Fibroblast of the aortic adventitia (primary cell): ENCODE results near the gene ST3GAL3. TPM values are rescaled to one million over a fixed set of nuclear protein-coding genes. Genes with fewer than 3 reads are reported as not detected.

Experiments
- DNase-seq: peaks from one replicate; pipeline ENCODE4 v3.0.0-alpha.2; 2010; ENCODE audit warnings: low read depth
- H3K4me3 ChIP-seq: 2 replicates; pipeline ENCODE4 v1.5.1; 2011; ENCODE audit warnings: low read depth, mild to moderate bottlenecking, control low read depth, low read length, moderate library complexity
- total RNA-seq: library from RNA; depleted of rRNA; stranded (reverse); fragments of >200 nt; gene quantifications from 2 replicates; pipeline ENCODE4 v1.2.3, GENCODE V29; 2012; ENCODE audit warnings: low replicate concordance
- TF ChIP-seq, protein P1 (sequence below): IDR thresholded peaks from 2 replicates; pipeline ENCODE4 v1.5.1; 2011; ENCODE audit warnings: mild to moderate bottlenecking, low read length, control low read depth, inconsistent platforms; ENCODE audit not compliant: insufficient read depth

The ST3GAL3 gene
- total RNA-seq, 1 donor = 24.0 TPM

DNA sequence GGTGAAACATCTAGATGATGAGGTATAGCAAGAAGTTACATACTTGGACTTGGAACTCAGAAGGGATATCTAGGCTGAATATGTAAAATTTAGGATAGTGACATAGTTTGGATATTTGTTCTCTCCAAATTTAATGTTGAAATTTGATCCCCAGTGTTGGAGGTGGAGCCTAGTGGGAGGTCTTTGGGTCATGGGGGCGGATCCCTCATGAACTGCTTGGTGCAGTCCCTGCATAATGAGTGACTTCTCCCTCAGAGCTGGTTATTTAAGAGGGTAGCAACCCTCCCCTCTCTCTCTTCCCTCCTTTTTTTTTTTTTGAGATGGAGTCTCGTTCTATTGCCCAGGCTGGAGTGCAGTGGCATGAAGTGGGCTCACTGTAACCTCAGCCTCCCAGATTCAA is 15.5 kb downstream of the ST3GAL3 start:
- H3K4me3 ChIP-seq = no peak overlapping the region
- no peak for DNase-seq
- TF ChIP-seq, protein P1, sequence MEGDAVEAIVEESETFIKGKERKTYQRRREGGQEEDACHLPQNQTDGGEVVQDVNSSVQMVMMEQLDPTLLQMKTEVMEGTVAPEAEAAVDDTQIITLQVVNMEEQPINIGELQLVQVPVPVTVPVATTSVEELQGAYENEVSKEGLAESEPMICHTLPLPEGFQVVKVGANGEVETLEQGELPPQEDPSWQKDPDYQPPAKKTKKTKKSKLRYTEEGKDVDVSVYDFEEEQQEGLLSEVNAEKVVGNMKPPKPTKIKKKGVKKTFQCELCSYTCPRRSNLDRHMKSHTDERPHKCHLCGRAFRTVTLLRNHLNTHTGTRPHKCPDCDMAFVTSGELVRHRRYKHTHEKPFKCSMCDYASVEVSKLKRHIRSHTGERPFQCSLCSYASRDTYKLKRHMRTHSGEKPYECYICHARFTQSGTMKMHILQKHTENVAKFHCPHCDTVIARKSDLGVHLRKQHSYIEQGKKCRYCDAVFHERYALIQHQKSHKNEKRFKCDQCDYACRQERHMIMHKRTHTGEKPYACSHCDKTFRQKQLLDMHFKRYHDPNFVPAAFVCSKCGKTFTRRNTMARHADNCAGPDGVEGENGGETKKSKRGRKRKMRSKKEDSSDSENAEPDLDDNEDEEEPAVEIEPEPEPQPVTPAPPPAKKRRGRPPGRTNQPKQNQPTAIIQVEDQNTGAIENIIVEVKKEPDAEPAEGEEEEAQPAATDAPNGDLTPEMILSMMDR = no peak

DNA sequence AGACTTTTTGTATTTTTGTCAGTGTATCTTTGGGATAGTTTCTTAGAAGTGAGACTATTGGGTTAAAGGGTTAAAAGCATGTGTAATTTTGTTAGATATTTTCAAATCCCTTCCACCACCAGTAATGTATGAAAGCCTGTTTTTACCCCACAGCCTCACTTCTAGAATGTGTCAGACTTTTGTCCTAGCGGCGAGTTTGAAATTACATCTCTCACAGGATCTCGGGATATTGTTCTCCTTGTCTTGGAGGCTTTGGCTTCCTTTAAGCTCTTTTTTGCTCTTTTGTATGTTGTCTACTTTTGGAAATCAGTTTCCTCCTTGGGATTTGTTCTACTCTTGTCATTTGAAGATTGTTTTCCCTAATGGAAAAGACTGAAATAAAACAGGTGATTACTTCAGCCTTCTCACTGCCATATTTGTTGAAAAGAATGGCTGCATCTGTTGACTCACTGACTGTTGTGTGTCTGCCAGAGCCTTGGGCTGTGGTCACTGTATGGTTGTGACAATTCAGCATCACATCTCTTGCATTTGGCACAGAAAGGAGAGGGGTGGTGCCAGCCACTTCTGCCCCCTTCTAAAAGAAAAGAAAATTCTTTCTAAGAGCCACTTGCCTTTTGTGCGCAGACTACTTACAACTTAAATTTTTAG is 22.6 kb downstream of the ST3GAL3 start:
- no peak overlapping the region for H3K4me3 ChIP-seq
- TF ChIP-seq, protein P1 = no peak
- DNase-seq = no peak

DNA sequence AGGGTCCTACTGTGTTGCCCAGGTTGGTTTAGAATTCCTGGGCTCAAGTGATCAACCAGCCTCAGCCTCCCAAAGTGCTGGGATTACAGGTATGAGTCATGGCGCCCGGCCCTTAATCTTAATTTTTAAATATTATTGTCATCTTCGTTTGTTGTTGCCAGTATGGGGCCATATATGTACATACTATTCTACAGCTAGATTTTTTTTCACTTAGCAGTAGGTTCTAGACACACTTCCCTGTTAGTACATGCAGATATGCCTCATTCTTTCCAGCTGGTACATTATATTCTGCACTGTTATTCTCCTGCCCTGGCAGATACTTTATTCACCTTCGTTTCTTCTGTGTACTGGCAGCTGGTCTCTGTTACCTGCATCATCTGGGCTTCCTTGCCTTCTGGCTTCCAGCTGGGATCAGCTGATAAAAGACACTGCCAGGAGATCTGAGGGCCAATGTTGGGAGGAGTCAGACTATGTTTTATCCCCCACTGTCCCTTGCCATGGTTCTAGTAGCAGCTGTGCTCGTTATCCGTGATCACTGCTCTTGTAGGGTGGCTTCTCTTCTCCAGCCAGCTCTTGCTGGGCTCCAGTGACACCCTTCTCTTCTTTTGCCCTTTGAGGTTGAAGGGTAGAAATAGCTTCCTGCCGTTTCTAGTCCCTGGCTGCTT is 24.7 kb downstream of the ST3GAL3 start:
- H3K4me3 ChIP-seq = no peak overlapping the region
- TF ChIP-seq, protein P1 = no peak
- no peak for DNase-seq

DNA sequence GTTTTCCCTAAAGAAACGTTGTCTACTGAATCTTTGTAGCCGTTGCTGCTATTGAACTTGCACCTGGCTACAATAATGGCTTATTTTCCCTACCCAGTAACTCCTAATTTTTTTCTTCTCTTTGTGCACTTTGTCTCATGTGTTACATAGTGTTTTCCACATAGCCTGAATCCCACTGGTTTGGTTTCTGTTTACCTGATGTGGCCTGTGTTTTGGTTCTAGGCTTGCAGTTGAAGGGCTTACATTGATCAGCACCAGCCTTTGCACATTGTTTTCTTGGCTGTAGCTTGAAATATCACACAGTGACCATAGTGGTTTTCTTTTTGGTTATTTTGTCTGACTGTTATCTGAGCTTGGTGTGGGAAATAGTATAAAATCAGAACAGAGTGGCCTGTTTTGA is 29.5 kb downstream of the ST3GAL3 start:
- TF ChIP-seq, protein P1 = no peak
- H3K4me3 ChIP-seq = no peak overlapping the region
- no peak for DNase-seq

DNA sequence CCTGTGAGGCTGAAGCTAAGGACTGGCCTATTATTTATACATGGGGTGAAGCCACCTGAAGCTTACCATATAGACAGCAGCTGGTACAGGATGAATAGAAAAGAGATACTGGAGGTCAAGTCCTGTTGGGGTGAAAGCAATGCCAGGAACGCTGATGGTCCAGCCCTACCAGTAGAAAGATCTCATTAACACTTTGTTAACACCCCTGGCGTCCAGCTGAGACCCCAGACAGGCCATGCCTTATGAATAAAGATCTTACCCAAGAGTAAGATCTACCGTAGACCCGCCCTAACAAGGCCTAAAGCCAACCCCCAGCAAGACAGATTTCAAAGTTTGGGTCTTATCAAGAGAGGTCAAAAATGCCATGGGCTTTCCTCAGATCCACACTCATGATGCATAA is 34.7 kb downstream of the ST3GAL3 start:
- TF ChIP-seq, protein P1 = no peak
- DNase-seq = no peak

DNA sequence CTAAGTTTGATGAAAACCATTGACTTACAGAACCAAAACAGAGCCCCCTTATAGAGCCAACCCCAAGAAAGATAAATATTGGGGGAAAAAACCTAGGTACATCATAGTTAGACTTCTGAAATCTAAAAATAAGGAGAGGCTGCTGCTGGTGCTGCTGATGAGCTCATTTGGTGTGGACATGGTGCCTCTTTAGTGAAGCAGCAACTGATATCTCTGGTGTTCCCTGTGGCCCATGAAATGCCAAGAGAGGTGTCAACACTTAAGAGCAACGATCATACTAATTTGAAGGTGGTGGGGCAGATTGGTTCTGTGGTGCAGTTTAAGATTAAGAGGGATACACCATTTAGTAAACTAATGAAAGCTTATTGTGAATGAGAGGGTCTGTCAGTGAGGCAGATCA is 35.9 kb downstream of the ST3GAL3 start:
- no peak overlapping the region for H3K4me3 ChIP-seq
- TF ChIP-seq, protein P1 = no peak

More for the DNA sequence above, 34.7 kb downstream of the ST3GAL3 start:
- H3K4me3 ChIP-seq = no peak overlapping the region

More for the DNA sequence above, 35.9 kb downstream of the ST3GAL3 start:
- DNase-seq = no peak
